Putamen (tissue), 1 donor: ENCODE measurements around the gene IL1RAPL2.
"Not testable (repeated sequence)": the region's sequence is repeated elsewhere in the genome, so short reads cannot be mapped to it uniquely, and the experiment has no call there.

Experiments used
- DNase-seq: peaks from one replicate; pipeline ENCODE4 v3.0.0-alpha.2; 2016; ENCODE audit warnings: low spot score

The IL1RAPL2 gene

GRCh38 chrX:104565791-104566680 lies at the start of gene IL1RAPL2:
Gene IL1RAPL2, plus strand, starts transcription at chrX:104566199.
- peak; percentile 1 for DNase-seq

- no peak for DNase-seq
Measured at GRCh38 chrX:104522386-104522785, 43.6 kb upstream of the IL1RAPL2 start.

- DNase-seq, result no peak
Measured at GRCh38 chrX:104523858-104524257, 42.1 kb upstream of the IL1RAPL2 start.

DNA sequence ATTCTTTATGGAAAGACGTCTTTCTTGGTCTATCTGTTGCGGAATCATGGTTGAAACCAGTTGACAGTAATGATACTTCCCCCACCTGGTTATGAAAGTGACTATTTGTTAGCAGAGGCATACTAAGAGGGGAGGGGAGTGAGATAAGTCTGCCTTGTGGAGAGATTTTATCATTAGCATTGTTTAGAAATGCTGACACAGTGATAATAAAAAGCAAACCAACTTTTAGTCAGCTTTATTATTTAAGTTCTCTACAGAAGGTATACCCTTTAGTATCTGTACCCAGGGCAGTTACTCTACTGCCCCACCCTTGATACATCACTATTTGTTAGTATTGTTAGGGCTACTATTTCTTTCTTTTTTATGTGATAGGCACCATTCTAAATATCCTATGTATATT lies 26.9 kb upstream of the IL1RAPL2 start:
- DNase-seq, result no peak

- DNase-seq, result not testable (repeated sequence)
Measured at GRCh38 chrX:104542447-104542846, 23.6 kb upstream of the IL1RAPL2 start.

GRCh38 chrX:104564335-104564734 lies 1.7 kb upstream of the IL1RAPL2 start:
- no peak for DNase-seq

DNA sequence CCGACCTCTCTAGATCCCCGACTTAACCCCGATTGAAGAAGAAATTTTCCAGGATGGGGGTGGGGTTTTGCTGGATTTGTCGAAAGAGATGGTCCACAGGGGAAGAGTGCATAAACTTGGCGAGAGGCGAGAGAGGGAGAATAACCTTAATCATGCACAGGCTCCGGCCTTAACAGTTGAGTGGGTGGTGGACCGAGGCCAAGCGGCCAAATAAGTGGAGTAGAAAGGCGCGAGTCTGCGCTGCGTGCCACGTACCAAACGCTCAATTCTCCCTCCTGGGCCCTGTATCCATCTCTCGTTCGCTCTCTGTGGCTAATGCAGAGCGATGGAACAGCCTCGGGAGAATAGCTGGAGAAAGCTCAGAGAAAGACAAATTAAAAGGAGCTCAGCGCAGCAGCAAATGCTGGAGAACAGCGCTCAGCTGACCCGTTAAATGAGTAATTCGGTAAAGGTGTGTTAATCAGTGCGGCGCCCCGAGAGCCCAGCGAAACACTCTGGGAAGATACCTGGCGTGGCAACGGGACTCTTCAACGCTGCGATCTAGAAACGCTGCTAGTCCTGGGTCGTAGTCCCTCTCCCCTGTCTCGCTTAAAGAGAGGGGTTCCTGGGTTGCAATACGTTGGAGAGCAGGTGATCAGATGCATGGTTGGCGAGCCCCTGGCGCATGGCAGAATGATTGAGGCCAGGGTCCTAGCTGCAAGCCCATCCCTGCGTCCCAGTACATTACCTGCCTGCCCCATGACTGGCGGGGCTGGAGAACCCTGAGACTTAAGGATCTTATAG lies 887 bp upstream of the IL1RAPL2 start:
- DNase-seq, result no peak

- DNase-seq, result no peak
Measured at GRCh38 chrX:104566681-104567501, 892 bp downstream of the IL1RAPL2 start.

DNA sequence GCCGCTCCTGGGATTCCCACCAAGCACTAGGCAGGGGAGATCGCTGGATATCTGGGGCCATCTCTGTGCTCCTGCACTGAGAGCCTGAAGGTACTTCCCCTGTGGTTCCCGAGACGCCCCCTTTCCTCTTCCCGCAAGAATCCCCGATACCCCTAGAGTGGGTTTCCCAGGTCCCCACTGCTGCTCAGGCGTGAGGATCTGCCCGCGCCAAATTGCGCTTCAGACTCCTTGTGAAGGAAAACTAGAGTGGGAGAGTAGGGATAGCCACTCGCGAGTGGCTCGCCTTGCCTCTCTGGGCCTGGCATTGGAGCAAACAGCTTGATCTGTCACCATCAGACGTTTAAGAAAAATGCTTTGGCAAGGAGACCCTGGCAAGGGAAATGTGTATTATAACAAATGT lies 1.5 kb downstream of the IL1RAPL2 start:
- DNase-seq, result no peak

DNA sequence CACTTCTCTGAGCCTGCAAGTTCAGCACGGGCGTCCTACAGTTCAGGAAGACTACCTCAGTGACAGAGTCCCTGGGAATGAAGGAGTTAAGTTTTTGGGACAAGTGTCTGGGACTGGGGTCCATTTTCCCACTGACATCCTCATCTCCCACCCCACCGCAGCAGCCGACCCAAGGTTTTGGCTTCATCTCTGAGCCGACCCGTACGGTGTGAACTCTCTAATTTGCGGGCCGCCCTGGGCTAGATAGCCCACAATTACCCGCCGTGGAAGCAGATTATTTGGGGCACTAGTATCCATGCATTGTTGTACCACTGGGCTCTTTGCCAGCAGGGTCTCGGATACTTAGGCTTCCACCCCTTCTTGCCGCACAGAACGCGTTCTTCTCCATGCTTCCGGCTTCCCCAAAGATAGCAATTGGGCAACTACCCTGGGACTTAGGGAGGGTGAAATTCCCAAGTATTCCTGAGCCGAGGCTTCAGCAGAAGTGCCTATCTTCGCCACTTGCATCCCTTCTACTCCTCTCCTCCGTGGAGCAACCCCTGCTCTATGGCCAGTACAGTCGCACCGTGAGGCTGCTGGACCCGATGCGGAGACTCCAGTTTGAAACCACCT lies 2.4 kb downstream of the IL1RAPL2 start:
- DNase-seq, result no peak

- DNase-seq, result no peak
Measured at GRCh38 chrX:104618106-104618895, 52.3 kb downstream of the IL1RAPL2 start.

GRCh38 chrX:104621781-104622180 lies 55.8 kb downstream of the IL1RAPL2 start:
- no peak for DNase-seq

- DNase-seq, result no peak
Measured at GRCh38 chrX:104641176-104641575, 75.2 kb downstream of the IL1RAPL2 start.

DNA sequence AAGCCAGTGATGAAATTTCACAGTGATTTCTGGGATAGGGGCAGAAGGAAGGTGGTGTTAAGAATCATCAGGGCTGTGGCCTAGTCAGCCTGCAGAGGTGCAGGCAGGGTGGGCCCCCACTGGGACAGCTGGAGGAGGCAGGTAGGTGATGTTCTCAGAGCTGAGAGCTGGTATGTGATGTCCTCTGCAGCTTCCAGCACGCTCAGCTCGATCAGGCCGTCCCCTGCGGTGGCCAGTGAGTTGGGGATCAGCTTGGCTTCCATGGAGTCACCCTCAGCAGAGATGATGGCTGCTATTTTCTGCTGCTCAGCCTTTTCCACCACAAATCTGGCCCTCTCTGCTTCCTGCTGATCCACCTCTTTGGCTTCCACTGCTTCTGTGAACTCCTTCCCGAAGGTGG lies 81.1 kb downstream of the IL1RAPL2 start:
- no peak for DNase-seq

DNA sequence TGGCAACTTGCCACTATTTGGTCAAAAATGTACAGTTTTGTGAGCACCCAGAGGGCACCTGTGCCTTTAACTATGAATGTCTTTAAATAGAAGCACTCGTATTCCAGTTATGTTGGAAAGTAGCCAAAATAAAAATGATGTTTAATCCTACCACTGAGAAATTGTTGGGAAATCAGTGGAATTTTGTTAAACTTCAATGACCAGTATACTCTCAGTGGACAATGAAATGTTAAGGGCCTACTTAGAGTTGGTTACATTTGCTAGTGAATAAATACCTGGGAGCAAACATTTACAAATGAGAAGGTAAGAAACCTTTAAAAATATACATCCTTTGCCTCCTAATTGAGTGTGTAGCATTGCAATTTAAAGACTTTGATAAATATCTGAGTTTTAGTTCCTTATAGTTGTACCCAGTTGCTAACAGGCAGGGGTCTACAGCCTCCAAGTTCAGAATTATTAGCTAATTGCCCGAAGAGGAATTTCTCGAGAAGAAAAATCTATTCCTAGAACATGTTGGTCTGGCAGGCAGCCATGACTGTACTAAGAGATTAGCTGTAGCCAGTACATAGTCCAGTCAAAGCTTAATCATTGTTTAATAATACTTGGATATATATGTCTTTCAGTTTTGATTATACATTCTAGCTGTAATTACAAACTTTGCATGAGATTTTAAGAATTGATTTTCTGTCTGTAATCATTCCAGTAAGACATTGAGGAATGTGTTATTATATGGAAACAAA lies 93.2 kb downstream of the IL1RAPL2 start:
- DNase-seq, result no peak

DNA sequence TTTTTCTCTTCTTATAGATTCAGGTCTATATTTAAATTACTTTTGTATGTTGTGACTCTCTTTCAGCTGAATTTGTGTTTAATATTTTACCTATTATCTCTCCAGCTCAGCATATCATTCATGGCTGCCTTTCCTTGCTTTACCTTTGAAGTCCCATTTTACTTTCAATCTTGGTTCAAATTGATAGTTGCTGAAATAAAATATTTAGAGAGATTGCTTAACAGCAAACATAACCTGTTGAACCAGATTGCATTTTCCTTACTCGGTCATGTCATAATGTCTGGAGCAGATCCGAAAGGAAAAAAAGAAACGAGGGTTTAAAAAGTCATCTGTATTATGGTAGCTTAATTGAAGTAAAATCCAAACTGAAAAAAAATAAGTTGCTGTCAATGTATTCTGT lies 94.1 kb downstream of the IL1RAPL2 start:
- no peak for DNase-seq

DNA sequence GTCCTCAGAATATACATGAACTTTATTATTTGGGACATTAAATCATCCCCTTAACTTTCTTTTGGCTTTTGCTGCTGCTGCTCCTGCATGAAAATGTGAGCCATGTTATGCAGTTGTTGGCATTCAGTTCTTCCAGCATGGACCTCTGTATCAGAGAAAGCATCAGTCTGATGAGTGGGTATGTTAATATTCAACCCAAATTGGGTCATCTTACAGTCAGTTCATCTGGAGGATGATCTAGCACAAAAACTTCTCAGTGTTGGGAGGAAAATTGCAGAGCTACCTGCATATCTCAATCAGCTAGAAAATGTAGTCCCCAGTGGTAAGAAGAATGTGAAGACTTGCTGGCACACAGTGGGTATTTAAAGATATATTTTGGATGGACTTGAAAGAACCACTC lies 96.7 kb downstream of the IL1RAPL2 start:
- no peak for DNase-seq

GRCh38 chrX:104665691-104666090 lies 99.7 kb downstream of the IL1RAPL2 start:
- no peak for DNase-seq

GRCh38 chrX:104668550-104668949 lies 102.6 kb downstream of the IL1RAPL2 start:
- no peak for DNase-seq

DNA sequence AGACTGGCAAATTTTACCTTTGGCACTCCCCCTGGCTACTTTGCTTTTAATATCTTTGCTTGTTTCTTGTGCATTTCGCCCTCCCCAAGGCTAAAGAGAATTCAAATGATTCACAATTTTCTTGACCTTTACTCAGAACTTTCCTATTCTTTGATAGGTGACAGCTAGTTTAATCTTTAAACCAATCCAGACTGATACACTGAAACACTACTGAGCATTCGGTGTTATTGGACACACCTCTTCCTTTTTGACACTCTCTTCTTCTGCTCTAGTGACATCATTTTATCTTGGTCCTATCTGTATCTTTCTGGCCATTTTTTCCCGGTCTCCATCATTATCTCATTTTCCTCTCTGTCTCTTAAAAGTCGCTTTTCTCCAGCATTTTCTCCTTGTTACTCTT lies 103.1 kb downstream of the IL1RAPL2 start:
- no peak for DNase-seq
